Measurements from ENCODE around the gene RHOBTB3. TPM values are rescaled to one million over a fixed set of nuclear protein-coding genes. Genes with fewer than 3 reads are reported as not detected.

Gene RHOBTB3
- total and polyA plus RNA-seq, 10 of the 15 experiments (the other 5 are each of a cell fraction or from before 2014, with no cell fraction given) = 3.6 to 42.8 (median 8.4) TPM

GRCh38 chr5:95770830-95771708, 39.9 kb downstream of the RHOBTB3 start:
- Histone ChIP-seq H3K27me3 (replicated peaks in 1 of 2; ENCODE audit: control insufficient read depth in 2 of 2, insufficient read depth in 2 of 2, low read length in 1 of 2) (no peaks in the 10 kb centered on the region), H3K4me2 (ENCODE audit: control insufficient read depth, insufficient read depth) (no peak overlapping the region), H4K20me1 (ENCODE audit: control insufficient read depth, insufficient read depth) (no peaks in the 10 kb centered on the region), H3K27ac (ENCODE audit: control insufficient read depth, insufficient read depth) (no peak overlapping the region), H3K4me3 (no peak overlapping the region), H2AFZ (ENCODE audit: control insufficient read depth, low read depth, low read length) (no peak overlapping the region), H3K79me2 (ENCODE audit: control insufficient read depth, insufficient read depth, low read length) (no peaks in the 10 kb centered on the region), H3K9ac (ENCODE audit: control insufficient read depth, insufficient read depth, low read length) (no peak overlapping the region), H3K4me1 (ENCODE audit: control insufficient read depth, insufficient read depth, low read length) (peaks cover 4% of the 10 kb centered on the region; the same call in 1 of the 2 replicates), H3K36me3 (ENCODE audit: control insufficient read depth in 2 of 2, insufficient read depth in 2 of 2, low read length in 1 of 2) (no peaks in the 10 kb centered on the region), H3K9me3 (replicated peaks; ENCODE audit: control insufficient read depth, insufficient read depth, low read length) (no peaks in the 10 kb centered on the region)
- DNase-seq (ENCODE audit: low read depth, low spot score) (no peak), ATAC-seq (no peak), FAIRE-seq (no peak)
- SMC1A ChIA-PET (ENCODE audit: uncharacterized antibody, unreplicated experiment) = interaction anchor here (0.7 to 5.3 kb wide), 21 partner anchors 8 to 130 kb away, joined by 3 to 52 read pairs (median 5); partner anchors contain the start of genes RFESD and RHOBTB3
- RAD21 ChIA-PET (ENCODE audit: unreplicated experiment) = interaction anchor here (0.9 to 3.7 kb wide), 8 partner anchors 10 to 110 kb away, joined by 3 to 18 read pairs (median 4); no protein-coding TSS in a partner anchor
- WGBS (ENCODE audit: insufficient coverage, insufficient replicate concordance, low lambda C conversion rate, missing lambda C conversion rate) = 80% methylated on average over 8 of the region's 8 CpGs
- intact Hi-C loops (cut with micrococcal nuclease; ENCODE audit: unreplicated experiment) (no loop called here), in situ Hi-C loops (cut with MboI) (no loop called here)
- no peak for TF ChIP-seq ZNF592 (IDR thresholded peaks at IDR 0.05)
- TF ChIP-seq NFXL1 (IDR thresholded peaks at IDR 0.05; ENCODE audit: borderline replicate concordance) = no peak
- no peak for TF ChIP-seq ZNF622 (IDR thresholded peaks at IDR 0.05)
- no peak for TF ChIP-seq ELK1 (IDR thresholded peaks at IDR 0.05; ENCODE audit: low read depth, low read length)
- no peak for TF ChIP-seq RUNX3 (IDR thresholded peaks at IDR 0.05; ENCODE audit: low read length)
- no peak for TF ChIP-seq GATAD2B (conservative IDR thresholded peaks at IDR 0.05; ENCODE audit: low read depth)
- no TSS peak for BruUV-seq (replicated peaks)
- CTCF ChIA-PET = interaction anchor here (0.9 to 6.3 kb wide), 12 partner anchors 9 to 126 kb away, joined by 3 to 61 read pairs (median 6); partner anchors contain the start of gene RFESD
- POLR2A ChIA-PET = interaction anchor here (1.0 kb wide), 1 partner anchor 10 kb away, joined by 4 read pairs; no protein-coding TSS in a partner anchor
